Prostate gland (tissue), 2 donors: ENCODE data around the gene UTS2B.

Experiments
- CTCF ChIP-seq, 4 experiments: fragments of 200-600 bp in 2 of 4; fragments of 450-650 bp in 2 of 4; sonication (generic) in 2 of 4; IDR thresholded peaks; 1 replicate in 3 of 4; 2 replicates in 1 of 4; pipeline ENCODE4 v1.5.1; 2016 to 2019; ENCODE audit warnings: antibody characterized with exemption in 4 of 4, mild to moderate bottlenecking in 2 of 4, moderate library complexity in 2 of 4
- POLR2A ChIP-seq: fragments of 450-650 bp; IDR thresholded peaks from one replicate; pipeline ENCODE4 v1.6.1; 2016; ENCODE audit warnings: antibody characterized with exemption, mild to moderate bottlenecking
- POLR2AphosphoS5 ChIP-seq: sonication (generic); formaldehyde crosslinking; IDR thresholded peaks from one replicate; pipeline ENCODE4 v1.6.1; 2017; ENCODE audit warnings: antibody characterized with exemption

- TF ChIP-seq POLR2AphosphoS5, result no peak
- no peak for TF ChIP-seq CTCF (IDR thresholded peaks at IDR 0.05)
- TF ChIP-seq POLR2A, result no peak
These were observed 5.4 kb downstream of the UTS2B start for GRCh38 chr3:191324936-191325335.
